Stimulated activated CD4-positive, alpha-beta T cell treated with anti-CD3 and anti-CD28 coated beads, Interleukin-2, amount 100 ng/mL, for 48 hours (primary cell): Measurements from ENCODE around the gene ABCA4.

Experiments used
- DNase-seq, 2 donors: peaks; one replicate each; pipeline ENCODE4 v3.0.0-alpha.2; 2020

Gene ABCA4

DNA sequence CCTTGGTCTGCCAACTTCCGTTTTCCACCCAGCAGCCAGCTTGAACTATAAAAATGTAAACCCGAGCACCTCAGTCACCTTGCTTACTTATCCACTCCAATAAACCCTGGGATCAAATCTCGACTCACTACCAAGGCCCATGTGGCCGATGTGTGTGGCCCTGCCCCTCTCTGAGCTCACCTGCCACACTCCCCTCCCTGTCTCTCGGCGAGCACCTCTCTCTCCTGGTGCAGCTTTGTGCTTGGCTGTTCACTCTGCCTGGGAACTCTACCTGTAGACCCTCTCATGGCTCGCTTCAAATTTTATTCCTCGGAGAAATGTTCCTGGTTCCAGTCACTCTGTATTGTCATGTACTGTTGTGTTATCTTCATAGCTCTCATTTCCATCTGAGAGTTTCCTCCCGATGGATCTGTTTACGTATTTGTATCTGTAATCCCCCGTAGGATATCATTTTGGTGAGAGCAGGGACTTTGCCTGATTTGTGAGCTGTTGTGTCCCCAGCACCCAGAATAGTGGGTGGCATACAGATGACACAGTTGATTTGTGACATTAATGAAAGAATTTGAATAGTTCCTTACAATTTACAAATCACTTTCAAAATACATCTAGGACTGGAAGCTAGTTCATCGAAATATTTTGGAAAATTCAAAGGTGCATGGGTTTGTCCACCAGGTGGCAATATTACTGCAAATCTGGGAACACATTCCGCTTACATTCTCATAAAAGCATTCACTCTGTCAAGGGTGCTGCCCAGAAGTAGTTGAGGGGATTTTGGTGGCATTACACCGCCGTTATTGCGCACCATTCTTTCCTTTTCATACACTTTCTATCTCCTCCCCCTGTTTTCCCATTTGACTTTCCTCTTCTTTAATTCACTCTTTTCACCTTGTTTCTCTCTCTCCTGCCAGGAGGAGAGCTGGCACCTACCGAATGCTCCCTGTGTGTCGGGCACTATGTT, 95.3 kb downstream of the ABCA4 start:
- DNase-seq = no peak

DNA sequence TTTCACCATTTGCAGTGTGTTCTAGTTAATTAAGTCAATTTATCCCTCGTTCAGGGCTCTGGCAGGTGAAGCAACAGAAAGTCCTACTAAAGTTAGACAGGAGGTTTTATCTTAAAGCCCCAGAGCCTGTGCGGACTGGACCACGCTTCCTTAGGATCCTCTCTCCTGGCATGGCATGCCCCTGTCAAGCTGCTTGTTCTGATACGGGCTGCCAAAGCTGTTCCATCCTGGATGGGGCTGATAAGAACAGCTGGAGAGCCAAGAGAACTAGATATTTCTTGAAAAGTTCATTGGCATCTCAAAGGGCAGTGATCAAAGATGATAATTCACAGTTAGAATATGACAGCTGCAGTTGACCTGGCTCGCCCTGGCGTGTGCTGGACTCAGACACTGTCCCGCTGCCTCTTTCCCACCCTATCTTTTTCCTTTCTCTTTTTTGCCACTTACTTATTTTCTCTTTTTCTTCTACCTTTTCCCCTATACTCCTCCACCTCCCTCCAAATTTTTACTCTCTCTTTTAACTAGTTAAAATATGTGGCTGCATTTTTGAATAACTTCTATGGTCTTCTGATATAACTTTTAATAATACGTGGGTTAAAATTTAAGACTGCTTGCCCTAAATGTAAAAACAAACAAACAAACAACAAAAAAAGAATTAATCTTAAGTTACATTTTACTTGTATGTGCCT, 96.7 kb downstream of the ABCA4 start:
- DNase-seq = no peak

DNA sequence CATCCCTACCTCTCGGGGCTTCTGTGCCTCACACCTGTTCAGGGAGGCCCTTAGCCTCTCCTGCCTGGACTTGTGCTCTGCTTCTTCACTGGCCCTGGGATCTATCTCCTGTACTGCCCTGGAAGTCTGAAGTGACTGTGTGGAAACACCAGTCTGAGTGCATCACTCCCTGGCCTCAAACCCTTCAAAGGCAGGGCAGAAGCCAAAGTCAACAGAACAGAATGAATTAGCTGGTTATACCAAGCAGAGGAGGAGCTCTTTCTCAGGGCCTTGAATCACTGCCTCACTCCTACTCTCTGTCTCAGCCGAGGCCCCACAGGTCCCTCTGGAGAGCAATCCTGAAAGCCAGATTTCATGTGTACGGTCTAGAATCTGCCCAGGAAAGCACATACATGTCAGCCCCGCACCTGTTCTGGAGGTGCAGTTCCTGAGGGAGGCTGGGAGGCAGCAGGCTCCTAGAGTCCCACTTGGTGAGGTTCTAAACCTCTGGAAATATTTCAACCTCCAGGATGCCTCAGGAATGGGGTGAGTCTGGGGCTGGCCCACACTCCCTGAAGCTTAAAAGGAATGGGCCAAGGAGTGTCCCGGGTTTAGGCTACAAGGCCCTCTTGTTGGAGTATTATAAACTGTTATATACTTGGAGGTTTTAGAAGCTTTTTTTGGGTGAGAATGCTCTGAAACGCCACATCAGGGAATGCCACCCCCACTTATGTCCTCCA, 98.3 kb downstream of the ABCA4 start:
- no peak for DNase-seq

GRCh38 chr1:94020764-94021579, 100.0 kb downstream of the ABCA4 start:
- no peak for DNase-seq

DNA sequence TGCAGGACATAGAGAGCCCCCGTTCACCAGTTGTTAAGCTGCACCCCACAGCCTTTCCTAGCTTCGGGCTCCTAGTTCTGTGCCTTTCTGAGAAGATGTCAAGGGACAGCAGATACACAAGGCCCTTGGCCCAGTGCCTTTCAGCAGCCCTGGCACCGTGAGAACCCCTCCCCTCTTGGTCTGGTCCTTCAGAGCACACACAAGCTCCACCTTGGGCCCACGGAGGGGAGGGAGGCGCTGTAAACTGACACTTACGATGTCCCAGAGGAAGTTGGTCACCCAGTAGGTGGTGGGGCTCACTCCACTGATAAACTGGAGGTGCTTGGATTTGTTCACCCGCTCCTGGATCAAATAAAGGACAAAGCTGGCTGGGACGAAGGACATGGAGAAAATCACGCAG, 101.6 kb downstream of the ABCA4 start:
- DNase-seq = no peak

GRCh38 chr1:94017155-94017829, 103.7 kb downstream of the ABCA4 start:
- DNase-seq = no peak

DNA sequence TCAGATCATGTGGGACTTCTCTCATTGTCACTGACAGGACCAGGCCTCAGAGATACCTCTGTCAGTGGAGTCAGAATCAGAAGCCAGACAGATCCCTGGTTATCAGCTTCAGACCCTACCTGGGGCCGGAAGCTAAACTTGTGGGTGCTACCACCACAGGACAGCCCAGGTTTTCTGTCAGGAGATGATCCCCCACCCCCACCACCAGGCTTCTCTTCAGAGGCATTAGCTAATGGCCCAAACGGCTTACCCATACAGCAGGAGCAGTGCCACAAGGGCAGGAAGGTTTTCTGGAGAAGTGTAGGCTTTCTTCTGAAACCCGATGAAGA, 105.5 kb downstream of the ABCA4 start:
- DNase-seq = no peak

GRCh38 chr1:94014635-94015488, 106.1 kb downstream of the ABCA4 start:
- DNase-seq = no peak

DNA sequence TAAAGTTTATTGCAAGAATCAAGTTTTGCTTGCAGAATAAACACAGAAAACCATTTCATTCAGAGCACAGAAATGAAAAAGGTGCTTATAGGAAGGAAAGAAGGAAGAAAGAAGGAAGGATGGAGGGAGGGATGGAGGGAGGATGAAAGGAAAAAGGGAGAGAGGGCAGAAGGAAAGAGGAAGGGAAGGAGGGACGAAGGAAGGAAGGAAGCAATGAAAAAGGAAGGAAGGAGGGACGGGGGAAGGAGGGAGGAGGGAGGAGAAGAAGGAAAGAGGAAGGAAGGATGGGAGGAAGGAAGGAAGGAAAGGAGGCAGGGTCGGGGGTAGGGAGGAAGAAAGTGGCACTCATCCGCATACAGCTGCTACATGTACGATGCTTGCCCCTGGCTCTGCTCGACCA, 106.9 kb downstream of the ABCA4 start:
- DNase-seq = no peak

DNA sequence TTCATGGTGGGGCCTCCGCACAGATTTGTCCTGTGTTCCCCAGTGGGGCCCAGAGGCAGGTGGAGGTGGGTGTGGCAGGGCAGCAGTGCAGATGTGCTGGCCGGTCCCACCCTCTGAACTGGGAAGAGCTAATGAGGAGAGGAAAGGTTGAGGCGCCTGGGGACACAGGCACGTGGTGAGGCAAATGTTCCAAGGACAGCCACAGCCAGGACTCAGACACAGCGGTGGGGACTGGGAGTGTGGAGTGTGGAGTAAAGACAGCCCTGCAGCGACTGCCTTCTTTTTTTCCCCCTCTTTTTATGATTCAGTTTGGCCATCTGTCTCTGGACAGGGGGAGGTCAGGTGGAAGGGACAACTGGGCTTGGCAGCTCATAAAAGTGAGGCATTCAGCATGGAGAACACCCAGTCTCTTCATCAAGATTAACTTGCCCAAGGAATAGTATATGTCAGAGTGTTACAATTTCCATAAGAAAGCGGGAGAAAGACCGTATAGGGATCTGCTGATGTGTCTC, 107.5 kb downstream of the ABCA4 start:
- no peak for DNase-seq

GRCh38 chr1:94012708-94013366, 108.1 kb downstream of the ABCA4 start:
- DNase-seq = no peak

DNA sequence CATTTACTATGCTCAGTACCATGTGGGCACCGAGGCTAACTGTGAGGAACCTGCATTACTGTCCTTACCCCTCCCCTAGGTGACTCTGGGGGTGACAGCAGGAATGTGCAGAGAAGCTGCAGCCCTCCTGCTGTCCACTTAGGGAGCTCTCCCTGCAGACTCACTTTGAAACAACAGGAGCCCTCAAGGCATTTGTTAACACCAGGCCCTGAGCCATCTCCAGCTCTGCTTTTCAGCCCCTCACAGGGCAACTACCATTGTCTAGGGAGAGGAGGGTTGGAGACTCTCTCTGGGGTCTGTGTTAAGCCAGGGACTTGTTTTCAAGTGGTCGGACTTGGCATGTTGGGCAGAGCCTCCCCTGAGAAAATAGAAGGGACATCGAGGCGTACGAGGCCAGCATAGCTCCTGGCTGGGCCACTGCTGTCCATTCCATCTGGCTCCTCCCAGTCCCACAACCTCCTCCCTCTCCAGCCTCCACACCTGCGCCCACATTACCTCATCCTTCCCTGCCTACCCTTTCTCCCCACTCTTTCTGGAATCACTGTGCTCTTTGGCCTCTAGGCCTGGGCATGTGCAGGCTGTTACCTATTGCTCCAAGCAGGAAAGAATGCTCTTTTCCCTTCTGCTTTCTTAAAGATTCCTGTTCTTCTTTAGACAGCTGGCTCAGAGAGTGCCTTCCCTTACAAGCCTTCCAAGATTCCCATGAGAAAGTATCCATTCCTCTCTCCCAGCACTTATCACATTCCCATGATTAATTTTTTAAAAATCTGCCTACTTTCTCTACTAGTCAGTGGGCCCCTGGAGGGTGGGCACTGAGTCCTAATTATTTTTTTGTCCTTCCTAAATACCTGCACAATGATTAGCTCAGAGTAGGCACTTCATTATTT, 109.0 kb downstream of the ABCA4 start:
- DNase-seq = no peak

GRCh38 chr1:94011129-94011528, 109.8 kb downstream of the ABCA4 start:
- no peak for DNase-seq

GRCh38 chr1:94009304-94009703, 111.6 kb downstream of the ABCA4 start:
- no peak for DNase-seq

DNA sequence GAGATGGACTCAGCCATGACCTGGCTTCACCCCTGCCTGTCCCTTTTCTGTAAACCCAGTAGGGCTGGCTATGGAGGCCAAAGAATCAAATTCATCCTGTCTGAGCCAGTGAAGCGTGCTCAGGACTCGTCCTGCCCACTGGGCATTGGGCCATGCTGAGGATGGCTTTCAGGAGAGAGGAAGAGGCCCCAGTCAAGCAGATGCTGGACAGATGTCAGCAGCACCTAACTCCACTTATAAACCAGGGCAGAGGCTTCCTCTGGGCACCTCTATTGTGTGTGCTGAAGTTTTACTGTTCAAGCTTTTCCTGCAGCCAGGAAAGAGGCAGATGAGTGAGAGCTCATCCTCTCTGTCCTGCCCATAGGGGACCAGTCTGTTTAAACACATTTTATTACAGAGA, 114.3 kb downstream of the ABCA4 start:
- no peak for DNase-seq

DNA sequence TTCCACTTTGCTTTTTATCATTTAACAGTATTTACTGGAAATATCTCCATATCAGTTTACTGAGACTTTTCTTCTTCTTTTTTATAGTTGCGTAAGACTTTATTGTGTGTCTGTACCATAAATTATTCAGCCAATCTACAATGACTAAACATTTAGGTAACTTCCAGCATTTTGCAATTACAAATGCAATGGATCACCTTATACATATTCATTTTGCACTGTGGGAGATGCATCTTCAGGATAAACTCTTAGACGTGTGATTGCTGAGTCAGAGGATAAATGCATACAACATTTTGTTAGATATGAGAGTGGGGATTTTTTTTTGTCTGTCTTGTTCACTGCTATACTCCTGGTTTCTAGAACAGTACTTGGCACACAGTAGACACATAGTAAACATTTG, 116.0 kb downstream of the ABCA4 start:
- DNase-seq = no peak

GRCh38 chr1:94002046-94002787, 118.7 kb downstream of the ABCA4 start:
- no peak for DNase-seq

DNA sequence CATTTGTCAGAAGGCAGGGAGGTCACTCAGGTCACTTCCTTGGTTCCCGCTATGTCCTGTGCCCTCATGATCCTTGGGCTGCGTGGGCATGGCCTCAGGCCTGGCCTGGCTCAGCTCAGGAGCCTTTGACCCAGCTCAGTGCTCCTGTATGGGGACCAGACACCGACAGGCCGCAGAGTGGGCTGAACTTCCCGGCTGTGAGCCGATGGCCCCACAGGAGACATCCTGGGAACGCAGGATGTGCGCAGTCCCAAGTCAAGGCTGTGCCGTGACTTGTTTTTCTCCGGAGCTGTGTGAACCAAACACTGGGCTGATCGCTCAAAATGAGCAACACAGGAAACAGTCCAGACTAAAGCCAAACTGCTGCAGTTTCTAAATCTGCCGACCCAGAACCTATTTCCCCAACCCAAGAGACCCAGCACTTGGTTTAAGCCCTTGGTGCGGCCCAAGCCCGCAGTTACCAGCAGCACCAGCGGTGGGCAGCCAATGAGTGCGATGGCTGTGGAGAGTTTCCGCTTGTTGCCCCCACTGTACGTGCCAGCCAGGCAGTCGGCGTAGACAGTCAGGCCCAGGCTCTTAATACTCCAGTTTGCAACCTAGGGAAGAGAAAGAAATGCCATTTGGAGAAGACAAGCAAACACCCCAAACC, 119.4 kb downstream of the ABCA4 start:
- no peak for DNase-seq
